CD4-positive, alpha-beta T cell treated with Interferon gamma for 1 hour (primary cell): ENCODE results near the gene CERT1.
"Not testable (repeated sequence)": the region's sequence is repeated elsewhere in the genome, so short reads cannot be mapped to it uniquely, and the experiment has no call there.

Source experiments
- DNase-seq: peaks from one replicate; pipeline ENCODE4 v3.0.0-alpha.2; 2020

The CERT1 gene, protein sequence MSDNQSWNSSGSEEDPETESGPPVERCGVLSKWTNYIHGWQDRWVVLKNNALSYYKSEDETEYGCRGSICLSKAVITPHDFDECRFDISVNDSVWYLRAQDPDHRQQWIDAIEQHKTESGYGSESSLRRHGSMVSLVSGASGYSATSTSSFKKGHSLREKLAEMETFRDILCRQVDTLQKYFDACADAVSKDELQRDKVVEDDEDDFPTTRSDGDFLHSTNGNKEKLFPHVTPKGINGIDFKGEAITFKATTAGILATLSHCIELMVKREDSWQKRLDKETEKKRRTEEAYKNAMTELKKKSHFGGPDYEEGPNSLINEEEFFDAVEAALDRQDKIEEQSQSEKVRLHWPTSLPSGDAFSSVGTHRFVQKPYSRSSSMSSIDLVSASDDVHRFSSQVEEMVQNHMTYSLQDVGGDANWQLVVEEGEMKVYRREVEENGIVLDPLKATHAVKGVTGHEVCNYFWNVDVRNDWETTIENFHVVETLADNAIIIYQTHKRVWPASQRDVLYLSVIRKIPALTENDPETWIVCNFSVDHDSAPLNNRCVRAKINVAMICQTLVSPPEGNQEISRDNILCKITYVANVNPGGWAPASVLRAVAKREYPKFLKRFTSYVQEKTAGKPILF

GRCh38 chr5:75511435-75512382 lies at the start of gene CERT1, which contains the start of gene POLK:
TSS of gene CERT1 (minus strand) at chr5:75511629. CDS start at chr5:75511207, 422 bp downstream.
TSS of gene POLK (plus strand) at chr5:75511891.
- DNase-seq: peak; percentile 95

- DNase-seq: not testable (repeated sequence)
Measured at GRCh38 chr5:75560655-75561054, 49.2 kb upstream of the CERT1 start.

- no peak for DNase-seq
Measured at GRCh38 chr5:75558981-75559632, 47.7 kb upstream of the CERT1 start.

GRCh38 chr5:75558221-75558620 lies 46.8 kb upstream of the CERT1 start:
- DNase-seq: no peak

DNA sequence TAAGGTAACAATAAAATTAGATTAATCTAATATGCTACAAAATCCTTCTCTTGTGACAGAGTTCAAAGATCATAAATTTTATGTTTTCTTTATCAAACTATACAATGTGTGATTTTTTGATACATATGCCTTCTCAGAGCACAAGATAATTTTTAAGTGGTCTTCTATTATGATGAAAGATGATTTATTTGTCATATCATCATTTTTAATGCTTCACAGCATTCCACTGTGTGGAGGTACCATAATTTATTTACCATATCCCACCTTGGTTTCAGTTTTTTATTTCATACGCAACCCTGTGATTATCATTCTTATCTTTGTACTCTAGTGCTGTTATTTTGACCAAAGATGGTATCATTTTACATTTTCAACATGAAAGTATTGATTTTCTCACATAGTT lies 41.9 kb upstream of the CERT1 start:
- DNase-seq: no peak

GRCh38 chr5:75552764-75553163 lies 41.3 kb upstream of the CERT1 start:
- no peak for DNase-seq

GRCh38 chr5:75551471-75551870 lies 40.0 kb upstream of the CERT1 start:
- DNase-seq: no peak

GRCh38 chr5:75550597-75550996 lies 39.2 kb upstream of the CERT1 start:
- DNase-seq: no peak

DNA sequence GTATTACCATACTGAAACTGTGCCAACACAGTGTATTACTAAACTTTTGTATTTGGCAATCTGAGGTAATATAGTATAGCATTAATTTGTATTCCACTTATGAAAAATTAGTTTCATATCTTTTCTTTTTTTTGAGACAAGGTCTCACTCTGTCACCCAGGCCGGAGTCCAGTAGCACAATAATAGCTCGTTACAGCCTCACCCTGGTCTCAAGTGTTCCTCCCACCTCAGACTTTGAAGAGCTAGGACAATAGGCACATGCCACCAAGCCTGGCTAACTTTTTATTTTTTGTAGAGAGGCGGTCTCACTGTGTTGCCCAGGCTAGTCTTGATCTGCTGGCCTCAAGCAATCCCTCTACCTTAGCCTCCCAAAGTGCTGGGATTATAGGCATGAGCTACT lies 36.4 kb upstream of the CERT1 start:
- DNase-seq: no peak

GRCh38 chr5:75546830-75547229 lies 35.4 kb upstream of the CERT1 start:
- no peak for DNase-seq

- no peak for DNase-seq
Measured at GRCh38 chr5:75545131-75545530, 33.7 kb upstream of the CERT1 start.

DNA sequence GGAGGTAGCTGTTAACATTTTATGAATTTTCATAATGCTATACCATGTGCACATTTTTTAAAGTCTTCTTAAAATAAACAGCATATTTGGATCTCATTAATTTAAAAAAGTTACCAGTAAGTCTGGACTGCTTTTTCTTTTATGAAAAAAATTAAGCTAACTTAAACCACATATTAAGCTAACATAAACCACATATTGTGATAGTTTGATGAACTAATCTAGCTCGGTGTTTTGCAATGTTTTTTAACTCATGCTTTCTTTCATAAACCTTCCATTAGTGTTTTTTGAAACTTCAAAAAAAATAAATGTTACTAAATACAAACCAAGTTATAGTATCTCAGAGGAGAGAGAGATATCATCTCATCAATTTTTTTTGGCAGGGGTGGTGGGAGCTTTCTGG lies 26.8 kb upstream of the CERT1 start:
- DNase-seq: no peak

DNA sequence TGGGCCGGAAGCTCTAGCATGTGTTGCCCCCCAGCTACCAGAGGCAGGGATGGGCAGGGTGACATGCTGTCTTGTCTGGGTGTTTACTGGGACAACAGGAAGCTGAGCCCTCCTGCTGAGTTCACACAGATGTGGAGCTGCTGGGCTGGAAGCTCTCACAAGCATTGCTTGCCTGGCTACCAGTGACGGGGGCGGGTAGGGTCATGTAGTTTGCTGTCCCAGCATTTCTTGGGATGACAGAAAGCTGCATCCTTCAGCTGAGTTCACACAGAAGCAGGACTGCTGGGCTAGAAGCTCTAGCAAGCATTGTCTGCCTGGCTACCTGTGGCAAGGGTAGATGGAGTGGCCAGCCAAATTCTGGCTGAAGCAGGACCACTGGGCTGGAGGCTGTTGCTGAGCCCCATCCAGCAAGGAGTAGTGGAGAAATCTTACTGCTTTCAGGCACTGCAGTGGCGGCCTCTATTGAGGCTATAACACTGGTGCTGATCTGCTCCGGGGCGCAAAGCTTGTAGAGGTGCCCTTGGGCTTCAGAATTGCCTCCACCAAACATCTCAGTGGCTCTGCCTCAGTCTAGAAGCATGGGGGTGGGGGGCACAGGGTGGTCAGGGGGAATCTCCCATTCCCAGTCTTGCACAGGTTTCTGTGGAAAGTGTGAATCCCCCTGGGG lies 25.4 kb upstream of the CERT1 start:
- DNase-seq: no peak

DNA sequence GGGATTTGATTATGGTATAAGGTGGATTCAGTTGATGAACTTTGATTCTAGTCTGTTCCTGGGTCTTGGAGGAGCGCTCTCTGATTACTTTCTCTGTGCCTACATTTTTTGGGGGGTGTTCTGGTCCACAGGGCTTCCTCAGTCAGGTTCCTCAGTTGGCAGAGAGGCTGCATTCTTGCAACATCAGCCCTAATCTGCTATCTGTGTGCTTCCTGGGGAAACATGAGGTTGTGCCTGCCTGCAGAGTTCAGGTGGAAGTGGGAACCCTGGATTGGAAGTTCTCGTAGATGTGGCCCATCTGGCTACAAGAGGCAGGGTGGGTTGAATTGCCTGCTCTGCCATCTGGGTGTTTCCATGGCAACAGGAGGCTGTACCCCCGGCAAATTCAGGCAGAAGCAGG lies 24.7 kb upstream of the CERT1 start:
- no peak for DNase-seq

GRCh38 chr5:75534734-75535133 lies 23.3 kb upstream of the CERT1 start:
- DNase-seq: no peak

GRCh38 chr5:75533716-75534115 lies 22.3 kb upstream of the CERT1 start:
- not testable (repeated sequence) for DNase-seq

DNA sequence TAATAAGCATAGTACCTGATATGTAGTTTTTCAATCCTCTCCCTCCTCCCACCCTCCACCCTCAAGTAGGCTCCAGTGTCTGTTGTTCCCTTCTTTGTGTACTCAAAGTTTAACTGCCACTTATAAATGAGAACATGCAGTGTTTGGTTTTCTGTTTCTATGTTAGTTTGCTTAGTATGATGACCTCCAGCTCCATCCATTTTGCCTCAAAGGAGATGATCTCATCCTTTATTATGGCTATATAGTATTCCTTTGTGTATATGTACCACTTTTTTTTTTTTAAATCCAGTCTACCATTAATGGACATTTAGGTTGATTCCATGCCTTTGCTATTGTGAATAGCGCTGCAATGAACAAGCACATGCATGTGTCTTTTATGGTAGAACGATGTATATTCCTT lies 20.8 kb upstream of the CERT1 start:
- no peak for DNase-seq

GRCh38 chr5:75529185-75529584 lies 17.8 kb upstream of the CERT1 start:
- no peak for DNase-seq

- DNase-seq: no peak
Measured at GRCh38 chr5:75526070-75526469, 14.6 kb upstream of the CERT1 start.

DNA sequence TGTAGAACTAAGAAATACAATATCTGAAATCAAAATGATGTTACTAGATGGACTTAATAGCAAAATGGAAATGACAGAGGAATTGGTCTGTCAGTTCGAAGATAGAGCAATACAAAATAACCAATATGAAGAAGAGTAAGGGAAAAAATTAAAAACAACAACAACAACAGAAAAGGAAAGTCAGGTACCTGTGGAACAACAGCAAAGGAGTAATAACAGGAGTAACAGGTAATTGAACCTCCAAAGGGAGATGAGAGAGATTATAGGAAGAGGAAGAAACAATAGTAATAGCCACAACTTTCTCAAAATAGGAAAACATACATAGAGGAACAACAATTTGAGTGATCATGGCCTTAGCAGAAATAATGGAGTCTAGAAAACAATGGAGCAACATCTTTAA lies 13.9 kb upstream of the CERT1 start:
- DNase-seq: no peak

- no peak for DNase-seq
Measured at GRCh38 chr5:75524591-75524990, 13.2 kb upstream of the CERT1 start.

DNA sequence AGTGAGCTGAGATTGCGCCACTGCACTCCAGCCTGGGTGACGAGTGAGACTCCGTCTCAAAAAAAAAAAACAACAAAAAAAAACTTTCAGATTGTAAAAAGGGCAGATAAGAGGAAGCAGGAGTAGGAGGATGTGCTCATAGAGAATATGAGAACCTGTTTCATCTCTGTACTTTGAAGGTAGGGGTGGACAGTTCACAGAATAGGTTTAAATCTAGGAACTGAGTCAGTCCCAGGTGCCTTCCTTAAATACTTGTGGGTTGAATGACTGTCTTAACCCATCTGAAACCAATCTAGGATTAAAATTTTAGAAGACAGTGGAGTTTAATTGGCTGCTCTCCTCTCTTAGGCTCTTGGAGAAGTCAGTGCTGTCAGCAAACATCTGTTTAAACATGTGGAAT lies 12.6 kb upstream of the CERT1 start:
- DNase-seq: no peak
